ENCODE measurements around the gene NPTXR. TPM values are rescaled to one million over a fixed set of nuclear protein-coding genes. Genes with fewer than 3 reads are reported as not detected.
A peak's percentile ranks its signal among the peaks of the same experiment; 100 is the strongest.

NPTXR gene
- total RNA-seq, 6 experiments from 2014 or later, result 0.18 to 0.68 (median 0.28) TPM

- Histone ChIP-seq H3K27ac (no peak overlapping the region), H3K4me1 (no peaks in the 10 kb centered on the region), H3K9me3 (no peaks in the 10 kb centered on the region), H3K36me3 (no peaks in the 10 kb centered on the region), H3K4me3 (no peak overlapping the region), H3K27me3 (no peaks in the 10 kb centered on the region)
- DNase-seq (peak in 1 of 3 donors; percentile 35), ATAC-seq (no peak)
- 81% methylated on average over 6 of the region's 8 CpGs for WGBS (ENCODE audit: insufficient coverage, low coverage, low lambda C conversion rate, missing lambda C conversion rate)
- TF ChIP-seq, protein P1, sequence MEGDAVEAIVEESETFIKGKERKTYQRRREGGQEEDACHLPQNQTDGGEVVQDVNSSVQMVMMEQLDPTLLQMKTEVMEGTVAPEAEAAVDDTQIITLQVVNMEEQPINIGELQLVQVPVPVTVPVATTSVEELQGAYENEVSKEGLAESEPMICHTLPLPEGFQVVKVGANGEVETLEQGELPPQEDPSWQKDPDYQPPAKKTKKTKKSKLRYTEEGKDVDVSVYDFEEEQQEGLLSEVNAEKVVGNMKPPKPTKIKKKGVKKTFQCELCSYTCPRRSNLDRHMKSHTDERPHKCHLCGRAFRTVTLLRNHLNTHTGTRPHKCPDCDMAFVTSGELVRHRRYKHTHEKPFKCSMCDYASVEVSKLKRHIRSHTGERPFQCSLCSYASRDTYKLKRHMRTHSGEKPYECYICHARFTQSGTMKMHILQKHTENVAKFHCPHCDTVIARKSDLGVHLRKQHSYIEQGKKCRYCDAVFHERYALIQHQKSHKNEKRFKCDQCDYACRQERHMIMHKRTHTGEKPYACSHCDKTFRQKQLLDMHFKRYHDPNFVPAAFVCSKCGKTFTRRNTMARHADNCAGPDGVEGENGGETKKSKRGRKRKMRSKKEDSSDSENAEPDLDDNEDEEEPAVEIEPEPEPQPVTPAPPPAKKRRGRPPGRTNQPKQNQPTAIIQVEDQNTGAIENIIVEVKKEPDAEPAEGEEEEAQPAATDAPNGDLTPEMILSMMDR (IDR thresholded peaks at IDR 0.05), result no peak
- TF ChIP-seq POLR2A (IDR thresholded peaks at IDR 0.05), result no peak
- intact Hi-C loops (cut with DNase I), result no loop called here
These were observed 71.3 kb downstream of the NPTXR start for GRCh38 chr22:38772623-38772873.

GRCh38 chr22:38770257-38770949 lies 73.4 kb downstream of the NPTXR start:
- intact Hi-C loops (cut with DNase I), result no loop called here

More at GRCh38 chr22:38770257-38770949, 73.4 kb downstream of the NPTXR start:
- no peak for ATAC-seq
- no CpG with 5 or more reads among the region's 16 CpGs for WGBS (ENCODE audit: insufficient coverage, low coverage, low lambda C conversion rate, missing lambda C conversion rate)
- Histone ChIP-seq H3K4me1 (no peaks in the 10 kb centered on the region), H3K9me3 (no peaks in the 10 kb centered on the region), H3K36me3 (no peaks in the 10 kb centered on the region), H3K4me3 (no peak overlapping the region), H3K27me3 (no peaks in the 10 kb centered on the region), H3K27ac (no peak overlapping the region)
- peak in 1 of 3 donors; percentile 39 for DNase-seq
- TF ChIP-seq, protein P1 (IDR thresholded peaks at IDR 0.05), result no peak
- no peak for TF ChIP-seq POLR2A (IDR thresholded peaks at IDR 0.05)

Other genes with a start within 250 kb of the NPTXR start
- gene FAM227A, start 187.6 kb downstream of the NPTXR start, total RNA-seq, result under 1 TPM in 4 of 6 experiments, not detected in 2; 0.02 to 0.20 (median 0.16) TPM
- gene CBY1, start 187.4 kb downstream of the NPTXR start, total RNA-seq, result 10 to 100 TPM in 4 of 6 experiments, 1 to 10 TPM in 2; 6.1 to 14.4 (median 11.6) TPM
- gene TOMM22, start 162.1 kb downstream of the NPTXR start, total RNA-seq, result 10 to 100 TPM; 23.2 to 36.8 (median 32.4) TPM
- 10 to 100 TPM; 13.0 to 32.2 (median 21.7) TPM for gene JOSD1, start 143.1 kb downstream of the NPTXR start, total RNA-seq
- gene GTPBP1, start 138.1 kb downstream of the NPTXR start, total RNA-seq, result 10 to 100 TPM; 13.4 to 21.6 (median 16.7) TPM
- gene SUN2, start 88.0 kb downstream of the NPTXR start, total RNA-seq, result 100 to 1,000 TPM; 104 to 174 (median 144) TPM
- gene DNAL4, start 49.9 kb downstream of the NPTXR start, total RNA-seq, result 1 to 10 TPM; 2.0 to 6.2 (median 5.1) TPM
- 10 to 100 TPM in 4 of 6 experiments, 1 to 10 TPM in 2; 7.8 to 22.5 (median 12.1) TPM for gene CBX6, start 28.2 kb upstream of the NPTXR start, total RNA-seq
- 1 to 10 TPM in 3 of 6 experiments, under 1 TPM in 3; 0.73 to 2.8 (median 1.1) TPM for gene APOBEC3A, start 113.6 kb upstream of the NPTXR start, total RNA-seq
- 1 to 10 TPM in 4 of 6 experiments, under 1 TPM in 2; 0.61 to 1.6 (median 1.1) TPM for gene APOBEC3B, start 138.3 kb upstream of the NPTXR start, total RNA-seq
- 1 to 10 TPM; 1.0 to 3.8 (median 2.1) TPM for gene APOBEC3C, start 170.2 kb upstream of the NPTXR start, total RNA-seq
- gene APOBEC3D, start 177.1 kb upstream of the NPTXR start, total RNA-seq, result 1 to 10 TPM in 1 of 6 experiments, under 1 TPM in 5; 0.35 to 1.0 (median 0.61) TPM
- gene APOBEC3F, start 196.8 kb upstream of the NPTXR start, total RNA-seq, result 1 to 10 TPM; 2.0 to 6.6 (median 4.5) TPM
- gene APOBEC3G, start 233.2 kb upstream of the NPTXR start, total RNA-seq, result 1 to 10 TPM in 5 of 6 experiments, under 1 TPM in 1; 0.42 to 3.0 (median 2.0) TPM

All from right lobe of liver (tissue), 6 donors.